H1 (cell line): ENCODE data around the gene TGFBR1.

Experiments used
- BRCA1 ChIP-seq: IDR thresholded peaks from 2 replicates; pipeline ENCODE4 v1.6.1; 2012; ENCODE audit warnings: low read depth, low read length, improper control_type of control experiment
- MAX ChIP-seq: IDR thresholded peaks from 2 replicates; pipeline ENCODE4 v1.6.1; 2012; ENCODE audit warnings: inconsistent platforms
- NRF1 ChIP-seq: IDR thresholded peaks from 2 replicates; pipeline ENCODE4 v1.6.1; 2011; ENCODE audit warnings: mild to moderate bottlenecking, low read depth, low read length, improper control_type of control experiment
- RBBP5 ChIP-seq: IDR thresholded peaks from 2 replicates; pipeline ENCODE4 v1.7.1; 2012; ENCODE audit warnings: low read depth, mild to moderate bottlenecking, inconsistent platforms, low read length, moderate library complexity, borderline replicate concordance

- no peak for TF ChIP-seq MAX
- no peak for TF ChIP-seq NRF1
- no peak for TF ChIP-seq RBBP5
- no peak for TF ChIP-seq BRCA1
These were observed 79.8 kb downstream of the TGFBR1 start for GRCh38 chr9:99184475-99185347.
